Activated gamma-delta T cell (primary cell): ENCODE results near the gene MAGI2.

Source experiments
- DNase-seq: peaks from one replicate; lab custom pipeline; 2025; lab: John Stamatoyannopoulos, UW

MAGI2 gene

GRCh38 chr7:78720066-78720465 lies 733.4 kb downstream of the MAGI2 start:
- no peak for DNase-seq

GRCh38 chr7:78718212-78718611 lies 735.3 kb downstream of the MAGI2 start:
- DNase-seq, result no peak

- no peak for DNase-seq
Measured at GRCh38 chr7:78716876-78717275, 736.6 kb downstream of the MAGI2 start.

- no peak for DNase-seq
Measured at GRCh38 chr7:78714356-78714755, 739.1 kb downstream of the MAGI2 start.

- no peak for DNase-seq
Measured at GRCh38 chr7:78712111-78712510, 741.4 kb downstream of the MAGI2 start.

- DNase-seq, result no peak
Measured at GRCh38 chr7:78709658-78710057, 743.8 kb downstream of the MAGI2 start.

- DNase-seq, result no peak
Measured at GRCh38 chr7:78704504-78704903, 749.0 kb downstream of the MAGI2 start.

GRCh38 chr7:78703391-78703790 lies 750.1 kb downstream of the MAGI2 start:
- no peak for DNase-seq

GRCh38 chr7:78702770-78703169 lies 750.7 kb downstream of the MAGI2 start:
- no peak for DNase-seq

GRCh38 chr7:78695826-78696225 lies 757.6 kb downstream of the MAGI2 start:
- DNase-seq, result no peak

- no peak for DNase-seq
Measured at GRCh38 chr7:78691584-78691983, 761.9 kb downstream of the MAGI2 start.

- DNase-seq, result no peak
Measured at GRCh38 chr7:78690174-78690573, 763.3 kb downstream of the MAGI2 start.

- no peak for DNase-seq
Measured at GRCh38 chr7:78688376-78688775, 765.1 kb downstream of the MAGI2 start.

- DNase-seq, result no peak
Measured at GRCh38 chr7:78686189-78686588, 767.3 kb downstream of the MAGI2 start.

- no peak for DNase-seq
Measured at GRCh38 chr7:78684201-78684600, 769.3 kb downstream of the MAGI2 start.

GRCh38 chr7:78683566-78683965 lies 769.9 kb downstream of the MAGI2 start:
- no peak for DNase-seq

- DNase-seq, result no peak
Measured at GRCh38 chr7:78679112-78679876, 774.2 kb downstream of the MAGI2 start.

GRCh38 chr7:78677391-78677790 lies 776.1 kb downstream of the MAGI2 start:
- DNase-seq, result no peak

GRCh38 chr7:78675511-78675910 lies 778.0 kb downstream of the MAGI2 start:
- DNase-seq, result no peak

GRCh38 chr7:78673272-78673671 lies 780.2 kb downstream of the MAGI2 start:
- DNase-seq, result no peak

GRCh38 chr7:78662939-78663338 lies 790.5 kb downstream of the MAGI2 start:
- no peak for DNase-seq

- no peak for DNase-seq
Measured at GRCh38 chr7:78649976-78650375, 803.5 kb downstream of the MAGI2 start.

GRCh38 chr7:78649236-78649635 lies 804.2 kb downstream of the MAGI2 start:
- no peak for DNase-seq

- DNase-seq, result no peak
Measured at GRCh38 chr7:78642751-78643150, 810.7 kb downstream of the MAGI2 start.
